IPS-18a (cell line): ENCODE measurements around the gene CHTF18.

ENCODE experiments used
- H3K27ac ChIP-seq: one replicate; pipeline ENCODE4 v1.5.1; 2013; ENCODE audit warnings: low read length
- H3K27me3 ChIP-seq: one replicate; pipeline ENCODE4 v1.6.1; 2013; ENCODE audit warnings: mild to moderate bottlenecking, low read length; ENCODE audit not compliant: control insufficient read depth, insufficient read depth
- H3K36me3 ChIP-seq: one replicate; pipeline ENCODE4 v1.6.1; 2013; ENCODE audit warnings: low read depth, low read length; ENCODE audit not compliant: control insufficient read depth
- H3K4me1 ChIP-seq: one replicate; pipeline ENCODE4 v1.6.1; 2013; ENCODE audit warnings: low read depth, low read length; ENCODE audit not compliant: control insufficient read depth
- H3K4me3 ChIP-seq: one replicate; pipeline ENCODE4 v1.5.1; 2013; ENCODE audit warnings: low read length
- H3K9ac ChIP-seq: one replicate; pipeline ENCODE4 v1.6.1; 2013; ENCODE audit warnings: mild to moderate bottlenecking, low read length, moderate library complexity
- H3K9me3 ChIP-seq: one replicate; pipeline ENCODE4 v1.6.1; 2013; ENCODE audit warnings: low read depth, low read length; ENCODE audit not compliant: control insufficient read depth

Gene CHTF18

DNA sequence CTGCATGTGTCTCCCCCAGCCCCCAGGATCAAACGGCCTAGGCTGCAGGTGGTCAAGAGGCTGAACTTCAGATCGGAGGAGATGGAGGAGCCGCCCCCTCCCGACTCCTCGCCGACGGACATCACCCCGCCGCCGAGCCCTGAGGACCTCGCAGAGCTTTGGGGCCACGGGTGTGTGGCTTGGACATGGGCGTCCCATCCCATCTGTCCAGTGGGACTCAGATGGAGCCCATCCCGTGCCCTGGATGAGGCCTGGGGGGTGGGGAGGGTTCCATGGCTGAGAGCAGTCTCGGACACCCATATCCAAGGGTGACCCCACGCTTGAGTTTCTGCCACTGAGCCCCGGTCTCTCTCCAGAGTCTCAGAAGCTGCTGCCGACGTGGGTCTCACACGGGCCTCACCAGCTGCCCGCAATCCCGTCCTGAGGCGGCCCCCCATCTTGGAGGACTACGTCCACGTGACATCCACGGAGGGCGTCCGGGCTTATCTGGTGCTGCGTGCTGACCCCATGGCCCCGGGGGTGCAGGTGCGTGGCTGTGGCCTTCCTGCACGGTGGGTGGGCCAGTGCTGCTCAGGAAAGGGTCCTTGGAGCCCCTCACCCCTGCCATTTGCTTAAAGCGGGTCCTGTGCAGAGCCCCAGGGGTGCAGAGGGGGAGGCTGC, 901 bp downstream of the CHTF18 start:
- Histone ChIP-seq H3K9ac (peak overlapping the region; percentile 66), H3K9me3 (no peaks in the 10 kb centered on the region), H3K27ac (no peak overlapping the region), H3K36me3 (peaks cover 22% of the 10 kb centered on the region), H3K4me3 (peak overlapping the region; percentile 81), H3K4me1 (no peaks in the 10 kb centered on the region), H3K27me3 (no peaks in the 10 kb centered on the region)

DNA sequence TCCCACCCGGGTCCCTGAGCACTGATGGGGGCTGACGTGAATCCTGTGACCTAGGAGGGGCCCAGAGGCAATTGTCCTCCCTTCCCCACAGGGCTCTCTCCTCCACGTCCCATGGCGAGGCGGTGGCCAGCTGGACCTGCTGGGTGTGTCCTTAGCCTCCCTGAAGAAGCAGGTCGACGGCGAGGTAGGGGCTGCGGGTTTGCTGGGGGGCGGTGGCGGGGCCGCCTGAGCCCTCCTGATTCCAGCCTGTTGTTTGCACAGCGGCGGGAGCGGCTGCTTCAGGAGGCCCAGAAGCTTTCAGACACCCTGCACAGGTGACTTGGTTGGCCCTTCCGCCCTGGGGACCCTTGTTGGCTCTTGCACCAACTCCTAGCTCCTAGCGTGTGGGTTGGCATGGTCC, 1.7 kb downstream of the CHTF18 start:
- Histone ChIP-seq H3K27me3 (no peaks in the 10 kb centered on the region), H3K9me3 (no peaks in the 10 kb centered on the region), H3K27ac (no peak overlapping the region), H3K4me3 (no peak overlapping the region), H3K4me1 (no peaks in the 10 kb centered on the region), H3K9ac (no peak overlapping the region), H3K36me3 (peaks cover 22% of the 10 kb centered on the region)

DNA sequence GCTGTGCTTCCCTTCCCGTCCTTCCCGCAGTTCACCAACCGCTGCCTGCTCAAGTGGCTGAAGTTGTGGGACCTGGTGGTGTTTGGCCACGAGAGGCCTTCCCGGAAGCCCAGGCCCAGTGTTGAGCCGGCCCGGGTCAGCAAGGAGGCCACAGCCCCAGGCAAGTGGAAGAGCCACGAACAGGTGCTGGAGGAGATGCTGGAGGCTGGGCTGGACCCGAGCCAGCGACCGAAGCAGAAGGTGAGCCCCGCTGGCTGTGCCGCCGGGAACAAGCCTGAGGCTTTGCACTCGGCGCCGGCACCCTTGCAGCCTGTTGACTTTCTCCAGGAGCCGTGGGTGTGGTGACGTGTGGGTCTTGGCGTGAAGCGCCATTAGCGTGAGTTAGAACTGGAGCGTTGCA, 2.7 kb downstream of the CHTF18 start:
- no peaks in the 10 kb centered on the region for H3K27me3 ChIP-seq
- no peak overlapping the region for H3K9ac ChIP-seq
- H3K36me3 ChIP-seq = peaks cover 21% of the 10 kb centered on the region
- H3K9me3 ChIP-seq = no peaks in the 10 kb centered on the region
- H3K4me1 ChIP-seq = no peaks in the 10 kb centered on the region
- H3K27ac ChIP-seq = no peak overlapping the region
- no peak overlapping the region for H3K4me3 ChIP-seq

GRCh38 chr16:792221-792995, 4.0 kb downstream of the CHTF18 start:
- no peaks in the 10 kb centered on the region for H3K27me3 ChIP-seq
- H3K36me3 ChIP-seq = peaks cover 16% of the 10 kb centered on the region
- no peaks in the 10 kb centered on the region for H3K9me3 ChIP-seq
- no peaks in the 10 kb centered on the region for H3K4me1 ChIP-seq
- H3K4me3 ChIP-seq = no peak overlapping the region
- no peak overlapping the region for H3K9ac ChIP-seq
- H3K27ac ChIP-seq = no peak overlapping the region

GRCh38 chr16:793414-793813, 5.0 kb downstream of the CHTF18 start:
- H3K9ac ChIP-seq = no peak overlapping the region
- no peaks in the 10 kb centered on the region for H3K4me1 ChIP-seq
- peaks cover 16% of the 10 kb centered on the region for H3K36me3 ChIP-seq
- no peak overlapping the region for H3K27ac ChIP-seq
- no peaks in the 10 kb centered on the region for H3K27me3 ChIP-seq
- H3K4me3 ChIP-seq = no peak overlapping the region
- H3K9me3 ChIP-seq = no peaks in the 10 kb centered on the region

DNA sequence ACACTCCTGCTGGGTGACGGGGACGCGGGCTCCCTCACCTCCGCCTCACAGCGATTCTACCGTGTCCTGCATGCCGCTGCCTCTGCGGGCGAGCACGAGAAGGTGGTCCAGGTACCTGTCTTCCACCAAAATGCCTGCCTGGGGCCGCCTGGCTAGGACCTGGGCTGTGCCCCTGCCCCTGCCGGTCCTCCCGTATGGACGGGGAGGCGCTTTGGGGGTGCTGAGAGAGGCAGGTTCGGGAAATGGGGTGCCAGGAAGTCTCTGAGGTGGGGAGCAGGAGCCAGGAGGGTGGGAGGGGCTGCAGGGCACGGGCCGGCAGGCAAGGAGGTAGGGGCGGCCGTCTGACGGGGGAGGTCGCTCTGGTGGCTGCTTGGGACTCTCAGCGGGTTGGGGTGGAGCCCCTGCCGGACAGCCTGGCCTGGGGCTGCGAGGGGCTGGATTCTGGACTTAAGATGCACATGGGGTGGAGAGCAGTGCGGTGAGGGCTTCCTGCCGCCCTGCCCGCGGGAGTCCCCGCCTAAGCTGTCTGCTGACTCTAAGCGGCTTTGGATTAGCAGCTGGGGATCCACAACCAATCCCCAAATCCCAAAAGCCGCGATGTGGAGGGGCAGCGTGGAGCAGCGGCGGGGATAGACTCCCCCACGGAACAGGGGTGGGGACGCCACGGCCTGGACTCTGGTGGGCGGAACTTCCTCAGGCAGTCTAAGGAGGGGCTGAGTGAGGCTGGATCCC, 5.8 kb downstream of the CHTF18 start:
- H3K27me3 ChIP-seq = no peaks in the 10 kb centered on the region
- peaks cover 16% of the 10 kb centered on the region for H3K36me3 ChIP-seq
- H3K4me3 ChIP-seq = no peak overlapping the region
- H3K4me1 ChIP-seq = no peaks in the 10 kb centered on the region
- no peak overlapping the region for H3K27ac ChIP-seq
- H3K9ac ChIP-seq = no peak overlapping the region
- H3K9me3 ChIP-seq = no peaks in the 10 kb centered on the region

GRCh38 chr16:794853-795466, 6.5 kb downstream of the CHTF18 start:
- H3K9ac ChIP-seq = no peak overlapping the region

DNA sequence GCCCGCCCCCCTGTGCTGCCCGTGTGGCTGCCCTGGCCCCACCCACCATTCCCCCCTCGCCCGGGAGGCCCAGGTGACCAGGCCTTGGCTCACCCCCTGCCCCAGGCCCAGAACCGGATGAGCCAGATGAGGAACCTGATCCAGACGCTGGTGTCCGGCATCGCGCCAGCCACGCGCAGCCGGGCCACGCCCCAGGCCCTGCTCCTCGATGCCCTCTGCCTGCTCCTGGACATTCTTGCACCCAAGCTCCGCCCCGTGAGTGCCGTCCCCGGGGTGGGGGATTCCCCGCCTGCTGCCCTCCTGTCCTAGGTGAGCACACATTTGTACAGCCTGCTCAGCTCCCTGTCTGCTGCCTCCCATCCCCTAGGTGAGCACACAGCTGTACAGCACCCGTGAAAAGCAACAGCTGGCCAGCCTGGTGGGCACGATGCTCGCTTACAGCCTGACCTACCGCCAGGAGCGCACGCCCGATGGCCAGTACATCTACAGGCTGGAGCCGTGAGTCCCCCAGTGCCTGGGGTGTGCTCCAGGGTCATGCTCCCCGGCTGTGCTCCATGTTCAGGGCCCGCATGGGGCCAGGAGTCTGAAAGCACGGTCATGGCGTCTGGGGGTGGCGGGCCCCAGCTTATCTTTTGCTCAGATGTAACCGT, 7.3 kb downstream of the CHTF18 start:
- Histone ChIP-seq H3K36me3 (peaks cover 13% of the 10 kb centered on the region), H3K27me3 (peaks cover 3% of the 10 kb centered on the region), H3K27ac (no peak overlapping the region), H3K4me3 (no peak overlapping the region), H3K4me1 (no peaks in the 10 kb centered on the region), H3K9ac (no peak overlapping the region), H3K9me3 (no peaks in the 10 kb centered on the region)

More at GRCh38 chr16:794853-795466, 6.5 kb downstream of the CHTF18 start:
- no peaks in the 10 kb centered on the region for H3K9me3 ChIP-seq
- H3K4me1 ChIP-seq = no peaks in the 10 kb centered on the region
- H3K27ac ChIP-seq = no peak overlapping the region
- peaks cover 16% of the 10 kb centered on the region for H3K36me3 ChIP-seq
- no peak overlapping the region for H3K4me3 ChIP-seq
- H3K27me3 ChIP-seq = no peaks in the 10 kb centered on the region

DNA sequence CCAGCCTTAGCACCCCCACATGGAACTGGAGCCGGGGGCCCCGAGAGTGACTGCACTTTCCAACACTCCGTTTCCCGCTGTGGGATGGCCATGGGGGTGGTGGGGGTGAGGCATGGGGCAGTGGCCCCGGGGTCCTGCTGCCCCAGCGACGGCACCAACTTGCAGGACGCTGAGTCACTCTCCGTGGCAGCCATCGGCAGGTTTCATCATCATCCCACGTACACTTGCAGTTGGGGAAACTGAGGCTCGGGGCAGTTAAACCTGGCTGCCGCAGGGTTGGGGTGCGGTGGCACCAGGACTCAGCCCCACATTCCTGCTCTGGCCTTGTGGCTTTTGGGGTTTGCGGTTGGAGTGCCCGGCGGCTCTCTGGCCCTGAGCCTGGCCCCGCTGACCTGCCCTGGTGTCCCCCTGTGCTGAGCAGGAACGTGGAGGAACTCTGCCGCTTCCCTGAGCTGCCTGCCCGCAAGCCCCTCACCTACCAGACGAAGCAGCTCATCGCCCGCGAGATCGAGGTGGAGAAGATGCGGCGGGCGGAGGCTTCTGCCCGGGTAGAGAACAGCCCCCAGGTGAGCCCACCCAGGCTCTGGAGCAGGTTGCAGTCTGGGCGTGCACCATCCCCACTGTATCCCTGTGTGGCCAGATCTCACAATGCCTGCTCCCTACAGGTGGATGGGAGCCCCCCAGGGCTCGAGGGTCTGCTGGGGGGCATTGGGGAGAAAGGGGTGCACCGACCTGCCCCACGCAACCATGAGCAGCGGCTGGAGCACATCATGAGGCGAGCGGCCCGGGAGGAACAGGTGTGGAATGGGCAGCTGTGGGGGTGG, 8.1 kb downstream of the CHTF18 start:
- H3K9me3 ChIP-seq = no peaks in the 10 kb centered on the region
- H3K4me3 ChIP-seq = no peak overlapping the region
- H3K4me1 ChIP-seq = no peaks in the 10 kb centered on the region
- no peak overlapping the region for H3K9ac ChIP-seq
- H3K27ac ChIP-seq = no peak overlapping the region
- H3K27me3 ChIP-seq = peaks cover 11% of the 10 kb centered on the region
- peaks cover 5% of the 10 kb centered on the region for H3K36me3 ChIP-seq

DNA sequence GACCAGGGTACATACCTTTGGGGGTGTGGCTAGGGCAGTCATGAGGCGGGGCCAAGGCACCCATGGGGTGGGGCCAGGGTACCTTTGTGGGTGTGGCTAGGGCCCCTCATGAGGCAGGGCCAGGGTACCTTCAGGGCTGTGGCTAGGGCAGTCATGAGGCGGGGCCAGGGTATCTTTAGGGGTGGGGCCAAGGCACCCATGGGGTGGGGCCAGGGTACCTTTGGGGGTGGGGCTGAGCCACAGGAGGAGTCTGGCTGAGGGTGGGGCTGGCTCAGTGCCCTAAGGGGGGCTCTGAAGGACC, 8.7 kb downstream of the CHTF18 start:
- Histone ChIP-seq H3K9ac (no peak overlapping the region), H3K4me1 (no peaks in the 10 kb centered on the region), H3K9me3 (no peaks in the 10 kb centered on the region), H3K4me3 (no peak overlapping the region), H3K36me3 (no peaks in the 10 kb centered on the region), H3K27me3 (peaks cover 17% of the 10 kb centered on the region), H3K27ac (no peak overlapping the region)
